GM21390 (cell line): Measurements from ENCODE around the gene RSAD2.

Experiments
- ATAC-seq: cut with Tn5 transposase; IDR thresholded peaks from one replicate; pipeline ENCODE4 v1.9.1; 2021; ENCODE audit not compliant: unreplicated experiment

Gene RSAD2

GRCh38 chr2:6863792-6864191 is 13.8 kb upstream of the RSAD2 start:
- ATAC-seq: no peak

- no peak for ATAC-seq
Observed at GRCh38 chr2:6864231-6864754, 13.3 kb upstream of the RSAD2 start.

- peak; percentile 32 for ATAC-seq
Observed at GRCh38 chr2:6864923-6865345, 12.6 kb upstream of the RSAD2 start.

GRCh38 chr2:6865346-6866274 is 12.0 kb upstream of the RSAD2 start, which contains the start of gene CMPK2:
TSS of gene CMPK2 (minus strand) at chr2:6865907. CDS start at chr2:6865696, 211 bp downstream.
- peak; percentile 76 for ATAC-seq

- ATAC-seq: peak; percentile 32
Observed at GRCh38 chr2:6866275-6866671, 11.3 kb upstream of the RSAD2 start.

- ATAC-seq: no peak
Observed at GRCh38 chr2:6866982-6867381, 10.6 kb upstream of the RSAD2 start.

- ATAC-seq: peak; percentile 73
Observed at GRCh38 chr2:6872394-6872793, 5.2 kb upstream of the RSAD2 start.

GRCh38 chr2:6874032-6874431 is 3.5 kb upstream of the RSAD2 start:
- no peak for ATAC-seq

- no peak for ATAC-seq
Observed at GRCh38 chr2:6876309-6876708, 1.3 kb upstream of the RSAD2 start.

GRCh38 chr2:6878549-6878948 is 972 bp downstream of the RSAD2 start:
- ATAC-seq: no peak

GRCh38 chr2:6879011-6879410 is 1.4 kb downstream of the RSAD2 start:
- ATAC-seq: no peak

- no peak for ATAC-seq
Observed at GRCh38 chr2:6880200-6880733, 2.7 kb downstream of the RSAD2 start.

GRCh38 chr2:6881046-6881445 is 3.5 kb downstream of the RSAD2 start:
- ATAC-seq: no peak

GRCh38 chr2:6881516-6881915 is 3.9 kb downstream of the RSAD2 start:
- ATAC-seq: no peak

GRCh38 chr2:6883448-6884122 is 6.0 kb downstream of the RSAD2 start:
- ATAC-seq: no peak

GRCh38 chr2:6885551-6885950 is 8.0 kb downstream of the RSAD2 start:
- ATAC-seq: no peak

- no peak for ATAC-seq
Observed at GRCh38 chr2:6885968-6886367, 8.4 kb downstream of the RSAD2 start.

GRCh38 chr2:6887751-6888192 is 10.2 kb downstream of the RSAD2 start:
- no peak for ATAC-seq

GRCh38 chr2:6888724-6889123 is 11.1 kb downstream of the RSAD2 start:
- no peak for ATAC-seq

GRCh38 chr2:6893876-6894482 is 16.4 kb downstream of the RSAD2 start:
- no peak for ATAC-seq
